GM12878 (cell line): ENCODE results near the gene ATF6B. TPM values are rescaled to one million over a fixed set of nuclear protein-coding genes. Genes with fewer than 3 reads are reported as not detected.

Source experiments
- BCLAF1 ChIP-seq: fragments of 450-650 bp; IDR thresholded peaks from 2 replicates; pipeline ENCODE4 v1.6.1; 2017; ENCODE audit warnings: antibody characterized with exemption, mild to moderate bottlenecking, moderate library complexity
- CBFB ChIP-seq: IDR thresholded peaks from 2 replicates; pipeline ENCODE4 v1.6.1; 2016; ENCODE audit warnings: antibody characterized with exemption, low read depth
- CBX5 ChIP-seq: sonication (generic); IDR thresholded peaks from 2 replicates; pipeline ENCODE4 v1.6.1; 2016; ENCODE audit warnings: low read depth, moderate library complexity, mild to moderate bottlenecking, inconsistent platforms
- DPF2 ChIP-seq: fragments of 450-650 bp; IDR thresholded peaks from 2 replicates; pipeline ENCODE4 v1.6.1; 2017; ENCODE audit warnings: mild to moderate bottlenecking
- E4F1 ChIP-seq: fragments of 450-650 bp; IDR thresholded peaks from 2 replicates; pipeline ENCODE4 v1.6.1; 2018; ENCODE audit warnings: borderline replicate concordance, mild to moderate bottlenecking; ENCODE audit not compliant: partially characterized antibody
- ESRRA ChIP-seq: IDR thresholded peaks from 2 replicates; pipeline ENCODE4 v1.6.1; 2012; ENCODE audit warnings: mild to moderate bottlenecking, low read length, improper control_type of control experiment
- HCFC1 ChIP-seq: fragments of 150-350 bp; IDR thresholded peaks from 2 replicates; pipeline ENCODE4 v1.6.1; 2014; ENCODE audit warnings: low read length
- HDAC2 ChIP-seq: fragments of 200-600 bp; sonication (generic); IDR thresholded peaks from 2 replicates; pipeline ENCODE4 v1.6.1; 2017
- MLLT1 ChIP-seq: fragments of 450-650 bp; IDR thresholded peaks from 2 replicates; pipeline ENCODE4 v1.6.1; 2016; ENCODE audit warnings: mild to moderate bottlenecking
- MTA2 ChIP-seq: fragments of 450-650 bp; IDR thresholded peaks from 2 replicates; pipeline ENCODE4 v1.6.1; 2016; ENCODE audit warnings: low read depth, mild to moderate bottlenecking, moderate library complexity
- MTA3 ChIP-seq: IDR thresholded peaks from 2 replicates; pipeline ENCODE4 v1.6.1; 2012; ENCODE audit warnings: low read length, inconsistent platforms, borderline replicate concordance
- NBN ChIP-seq: fragments of 450-650 bp; IDR thresholded peaks from 2 replicates; pipeline ENCODE4 v1.6.1; 2016
- NFXL1 ChIP-seq: fragments of 450-650 bp; IDR thresholded peaks from 2 replicates; pipeline ENCODE4 v1.6.1; 2017; ENCODE audit warnings: antibody characterized with exemption, mild to moderate bottlenecking, borderline replicate concordance
- NR2C1 ChIP-seq: fragments of 450-650 bp; IDR thresholded peaks from 2 replicates; pipeline ENCODE4 v1.6.1; 2017; ENCODE audit warnings: antibody characterized with exemption, mild to moderate bottlenecking, moderate library complexity
- RAD21 ChIP-seq: IDR thresholded peaks from 2 replicates; pipeline ENCODE4 v1.6.1; 2011; ENCODE audit warnings: mild to moderate bottlenecking, low read depth, low read length, moderate library complexity; ENCODE audit not compliant: insufficient read depth
- RAD51 ChIP-seq: fragments of 450-650 bp; IDR thresholded peaks from 2 replicates; pipeline ENCODE4 v1.6.1; 2016; ENCODE audit warnings: moderate library complexity, mild to moderate bottlenecking, inconsistent platforms
- RFX5 ChIP-seq: IDR thresholded peaks from 2 replicates; pipeline ENCODE4 v1.6.1; 2011; ENCODE audit warnings: low read depth, low read length, improper control_type of control experiment
- SMC3 ChIP-seq: IDR thresholded peaks from 2 replicates; pipeline ENCODE4 v1.6.1; 2011; ENCODE audit warnings: low read length, improper control_type of control experiment, borderline replicate concordance
- TAF1 ChIP-seq: IDR thresholded peaks from 2 replicates; pipeline ENCODE4 v1.6.1; 2011; ENCODE audit warnings: mild to moderate bottlenecking, low read depth, low read length, borderline replicate concordance
- USF2 ChIP-seq: IDR thresholded peaks from 2 replicates; pipeline ENCODE4 v1.6.1; 2011; ENCODE audit warnings: low read depth, low read length, improper control_type of control experiment, borderline replicate concordance
- YBX1 ChIP-seq: fragments of 450-650 bp; IDR thresholded peaks from 2 replicates; pipeline ENCODE4 v1.6.1; 2016; ENCODE audit warnings: antibody characterized with exemption
- ZNF622 ChIP-seq: fragments of 450-650 bp; IDR thresholded peaks from 2 replicates; pipeline ENCODE4 v1.6.1; 2017; ENCODE audit warnings: mild to moderate bottlenecking, inconsistent platforms
- polyA plus RNA-seq, 11 experiments: library from polyadenylated mRNA; depleted of rRNA in 4 of 11; unstranded in 6 of 11; stranded (reverse) in 5 of 11; fragments of >200 nt; fragmentation: Nextera tagmentation in 4 of 11; fragmentation: Illumina TruSeq in 1 of 11; extraction: Ambion mirVana in 4 of 11; extraction: Trizol in 1 of 11; gene quantifications; 1 replicate in 1 of 11; 2 replicates in 10 of 11; pipeline versions ENCODE4 v1.2.1 to v1.2.3, GENCODE V29; 2011 to 2016; ENCODE audit warnings: inconsistent platforms in 2 of 11, missing spikeins in 2 of 11, low read depth in 1 of 11
- total RNA-seq, 4 experiments: library from RNA; depleted of rRNA in 3 of 4; stranded (reverse); fragments of >200 nt in 3 of 4; fragmentation: Illumina TruSeq in 1 of 4; extraction: Trizol in 1 of 4; gene quantifications; 2 replicates each; pipeline versions ENCODE4 v1.2.1 to v1.2.3, GENCODE V29; 2013 to 2021
- TF ChIP-seq, protein P1 (sequence below): fragments of 450-650 bp; IDR thresholded peaks from 2 replicates; pipeline ENCODE4 v1.6.1; 2017; ENCODE audit warnings: low read depth, mild to moderate bottlenecking, moderate library complexity

Gene ATF6B
- total and polyA plus RNA-seq, 10 of the 15 experiments (the other 5 are each of a cell fraction or from before 2014, with no cell fraction given), result 13.6 to 83.9 (median 44.0) TPM

GRCh38 chr6:32177183-32177787, 49.2 kb upstream of the ATF6B start (continued):
- TF ChIP-seq BCLAF1 (no peak), SMC3 (no peak), MLLT1 (peak; percentile 27), RAD51 (no peak), NBN (peak; percentile 67), TAF1 (peak; percentile 46; the same call in 1 of the 2 replicates), MTA3 (no peak), ESRRA (no peak), NR2C1 (0 out of 2 replicates have a peak, but pooled peaks have one; percentile 3), HDAC2 (no peak), DPF2 (no peak), USF2 (no peak), MTA2 (peak; percentile 36; the same call in 1 of the 2 replicates), YBX1 (no peak), HCFC1 (no peak), ZNF622 (no peak), RFX5 (no peak), RAD21 (no peak), CBX5 (no peak), CBFB (no peak), E4F1 (no peak), NFXL1 (no peak)
- TF ChIP-seq, protein P1, sequence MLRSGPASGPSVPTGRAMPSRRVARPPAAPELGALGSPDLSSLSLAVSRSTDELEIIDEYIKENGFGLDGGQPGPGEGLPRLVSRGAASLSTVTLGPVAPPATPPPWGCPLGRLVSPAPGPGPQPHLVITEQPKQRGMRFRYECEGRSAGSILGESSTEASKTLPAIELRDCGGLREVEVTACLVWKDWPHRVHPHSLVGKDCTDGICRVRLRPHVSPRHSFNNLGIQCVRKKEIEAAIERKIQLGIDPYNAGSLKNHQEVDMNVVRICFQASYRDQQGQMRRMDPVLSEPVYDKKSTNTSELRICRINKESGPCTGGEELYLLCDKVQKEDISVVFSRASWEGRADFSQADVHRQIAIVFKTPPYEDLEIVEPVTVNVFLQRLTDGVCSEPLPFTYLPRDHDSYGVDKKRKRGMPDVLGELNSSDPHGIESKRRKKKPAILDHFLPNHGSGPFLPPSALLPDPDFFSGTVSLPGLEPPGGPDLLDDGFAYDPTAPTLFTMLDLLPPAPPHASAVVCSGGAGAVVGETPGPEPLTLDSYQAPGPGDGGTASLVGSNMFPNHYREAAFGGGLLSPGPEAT, result peak; percentile 84
